MCF 10A (cell line): ENCODE data around the gene S1PR4. TPM values are rescaled to one million over a fixed set of nuclear protein-coding genes. Genes with fewer than 3 reads are reported as not detected.

Source experiments
- BruUV-seq: library from RNA; stranded (reverse); fragments of 400-500 nt; replicated peaks from 2 replicates; lab custom pipeline; 2021; lab: Mats Ljungman, UMichigan
- CTCF ChIA-PET: fragments of 300-600 bp; sonication (Branson Sonifier 250); formaldehyde crosslinking; extraction: SDS; loops from one replicate; lab custom pipeline; 2021; ENCODE audit warnings: antibody characterized with exemption, inconsistent platforms; lab: Yijun Ruan, JAX
- POLR2A ChIA-PET: fragments of 300-600, 350-650 bp; sonication (Branson Sonifier 250); formaldehyde crosslinking; extraction: SDS; loops from one replicate; lab custom pipeline; 2020; ENCODE audit warnings: antibody characterized with exemption, inconsistent platforms; lab: Yijun Ruan, JAX
- DNase-seq: peaks from one replicate; pipeline ENCODE4 v3.0.0-alpha.2; 2018; ENCODE audit not compliant: unreplicated experiment
- H3K27ac Mint-ChIP-seq: one replicate; pipeline ENCODE4 v1.8.0; 2022; ENCODE audit warnings: mild to moderate bottlenecking, low read depth, mixed read lengths; ENCODE audit not compliant: unreplicated experiment
- H3K27me3 Mint-ChIP-seq: one replicate; pipeline ENCODE4 v1.8.0; 2022; ENCODE audit warnings: mixed read lengths; ENCODE audit not compliant: insufficient read depth, unreplicated experiment
- H3K36me3 Mint-ChIP-seq: one replicate; pipeline ENCODE4 v1.8.0; 2022; ENCODE audit warnings: mild to moderate bottlenecking, moderate library complexity, mixed read lengths; ENCODE audit not compliant: insufficient read depth, unreplicated experiment
- H3K4me1 Mint-ChIP-seq: one replicate; pipeline ENCODE4 v1.8.0; 2022; ENCODE audit warnings: mixed read lengths; ENCODE audit not compliant: insufficient read depth, unreplicated experiment
- H3K4me3 Mint-ChIP-seq: one replicate; pipeline ENCODE4 v1.8.0; 2022; ENCODE audit warnings: mild to moderate bottlenecking, moderate library complexity, mixed read lengths; ENCODE audit not compliant: unreplicated experiment
- H3K9me3 Mint-ChIP-seq: one replicate; pipeline ENCODE4 v1.8.0; 2022; ENCODE audit warnings: mixed read lengths; ENCODE audit not compliant: unreplicated experiment
- CTCF ChIP-seq: fragments of 200-600 bp; IDR thresholded peaks from one replicate; pipeline ENCODE4 v1.8.0; 2022; ENCODE audit warnings: antibody characterized with exemption, mild to moderate bottlenecking; ENCODE audit not compliant: unreplicated experiment
- intact Hi-C: fragments of 100-400 bp; cut with micrococcal nuclease; formaldehyde crosslinking; loops from 2 replicates; pipeline ENCODE4 v1.14.1; 2022
- total RNA-seq: library from RNA; stranded (reverse); gene quantifications from 2 replicates; pipeline ENCODE4 v1.2.3, GENCODE V29; 2022

S1PR4 gene
- total RNA-seq, 1 experiment from 2014 or later = 0.44 TPM

- no TSS peak for BruUV-seq
- DNase-seq = no peak
- no peak for TF ChIP-seq CTCF
- H3K4me3 Mint-ChIP-seq = peak overlapping the region; percentile 93
- CTCF ChIA-PET = interaction anchor here (0.9 to 1.3 kb wide), 3 partner anchors 54 to 109 kb away, joined by 3 read pairs; no protein-coding TSS in a partner anchor
- peaks cover 24% of the 10 kb centered on the region for H3K4me1 Mint-ChIP-seq
- peak overlapping the region; percentile 97 for H3K27ac Mint-ChIP-seq
- intact Hi-C loops = loop anchor here (2.0 kb wide), 1 partner anchor 30 kb away; no protein-coding TSS in a partner anchor
- H3K27me3 Mint-ChIP-seq = no peaks in the 10 kb centered on the region
- peaks cover 6% of the 10 kb centered on the region for H3K36me3 Mint-ChIP-seq
- POLR2A ChIA-PET = interaction anchor here (0.6 to 2.0 kb wide), 14 partner anchors 8 to 651 kb away, joined by 3 to 8 read pairs (median 4); partner anchors contain the start of genes GNA15 and TLE6
- H3K9me3 Mint-ChIP-seq = no peaks in the 10 kb centered on the region
Observed at GRCh38 chr19:3184847-3185460, 6.4 kb downstream of the S1PR4 start.

GRCh38 chr19:3185461-3186159, 7.0 kb downstream of the S1PR4 start, which contains the start of gene NCLN:
Gene NCLN (plus strand): TSS chr19:3185930. CDS start chr19:3186031, 101 bp downstream.
- ChIA-PET POLR2A (interaction anchor here (0.6 to 2.0 kb wide), 13 partner anchors 9 to 732 kb away, joined by 3 to 8 read pairs (median 3); partner anchors contain the start of genes GNA15, LMNB2 and TLE6), CTCF (no interaction called here)
- Mint-ChIP-seq H3K9me3 (no peaks in the 10 kb centered on the region), H3K36me3 (peaks cover 7% of the 10 kb centered on the region), H3K4me1 (peaks cover 24% of the 10 kb centered on the region), H3K27ac (peak within 1 kb of the TSS; percentile 97), H3K27me3 (no peaks in the 10 kb centered on the region), H3K4me3 (peak within 1 kb of the TSS; percentile 93)
- no peak for TF ChIP-seq CTCF
- intact Hi-C loops = loop anchor here (2.0 kb wide), 1 partner anchor 31 kb away; no protein-coding TSS in a partner anchor
- no TSS peak for BruUV-seq
- peak; percentile 97 for DNase-seq

- ChIA-PET CTCF (interaction anchor here (0.5 to 0.7 kb wide), 2 partner anchors 57 to 297 kb away, joined by 4 read pairs; partner anchors contain the start of gene SMIM44), POLR2A (interaction anchor here (0.6 to 2.0 kb wide), 11 partner anchors 10 to 1063 kb away, joined by 3 to 7 read pairs (median 3); partner anchors contain the start of genes GNA15 and LMNB2)
- TSS peak; percentile 20 for BruUV-seq
- no peak for TF ChIP-seq CTCF
- no peaks in the 10 kb centered on the region for H3K27me3 Mint-ChIP-seq
- no peak for DNase-seq
- intact Hi-C loops = no loop called here
- peak overlapping the region; percentile 97 for H3K27ac Mint-ChIP-seq
- peak overlapping the region; percentile 93 for H3K4me3 Mint-ChIP-seq
- peaks cover 12% of the 10 kb centered on the region for H3K36me3 Mint-ChIP-seq
- no peaks in the 10 kb centered on the region for H3K9me3 Mint-ChIP-seq
- peaks cover 24% of the 10 kb centered on the region for H3K4me1 Mint-ChIP-seq
Observed at GRCh38 chr19:3186160-3186688, 7.7 kb downstream of the S1PR4 start.
